Measurements from ENCODE around the gene CACNG7. TPM values are rescaled to one million over a fixed set of nuclear protein-coding genes. Genes with fewer than 3 reads are reported as not detected.
A peak's percentile ranks its signal among the peaks of the same experiment; 100 is the strongest.
"Not testable (repeated sequence)": the region's sequence is repeated elsewhere in the genome, so short reads cannot be mapped to it uniquely, and the experiment has no call there.

The CACNG7 gene
- total and polyA plus RNA-seq, 2 donors from 2014 or later: not detected

GRCh38 chr19:53868091-53868891, 40.8 kb upstream of the CACNG7 start:
- Histone ChIP-seq H3K9me3 (ENCODE audit: control insufficient read depth in 2 of 3, insufficient read depth in 1 of 3, low read length in 3 of 3) (no peaks in the 10 kb centered on the region), H3K4me1 (ENCODE audit: control insufficient read depth in 2 of 3, insufficient read depth in 2 of 3, low read depth in 1 of 3, low read length in 3 of 3) (peaks cover 0 to 4% (median 0%) of the 10 kb centered on the region in 3 donors), H3K9ac (ENCODE audit: low read length in 3 of 3) (peak overlapping the region; percentile 21 to 88 (median 60)), H3K27ac (ENCODE audit: low read depth in 2 of 2, low read length in 2 of 2) (peak overlapping the region; percentile 83 to 88), H3K4me3 (ENCODE audit: low read length in 3 of 3) (peak overlapping the region; percentile 69 to 76 (median 70)), H3K27me3 (ENCODE audit: control insufficient read depth, insufficient read depth, low read length) (no peaks in the 10 kb centered on the region), H3K36me3 (ENCODE audit: control insufficient read depth in 2 of 3, insufficient read depth in 3 of 3, low read length in 3 of 3) (no peaks in the 10 kb centered on the region)
- intact Hi-C loops (cut with DNase I): no loop called here
- peak; percentile 49 to 90 (median 75) for DNase-seq
- TF ChIP-seq, protein P1, sequence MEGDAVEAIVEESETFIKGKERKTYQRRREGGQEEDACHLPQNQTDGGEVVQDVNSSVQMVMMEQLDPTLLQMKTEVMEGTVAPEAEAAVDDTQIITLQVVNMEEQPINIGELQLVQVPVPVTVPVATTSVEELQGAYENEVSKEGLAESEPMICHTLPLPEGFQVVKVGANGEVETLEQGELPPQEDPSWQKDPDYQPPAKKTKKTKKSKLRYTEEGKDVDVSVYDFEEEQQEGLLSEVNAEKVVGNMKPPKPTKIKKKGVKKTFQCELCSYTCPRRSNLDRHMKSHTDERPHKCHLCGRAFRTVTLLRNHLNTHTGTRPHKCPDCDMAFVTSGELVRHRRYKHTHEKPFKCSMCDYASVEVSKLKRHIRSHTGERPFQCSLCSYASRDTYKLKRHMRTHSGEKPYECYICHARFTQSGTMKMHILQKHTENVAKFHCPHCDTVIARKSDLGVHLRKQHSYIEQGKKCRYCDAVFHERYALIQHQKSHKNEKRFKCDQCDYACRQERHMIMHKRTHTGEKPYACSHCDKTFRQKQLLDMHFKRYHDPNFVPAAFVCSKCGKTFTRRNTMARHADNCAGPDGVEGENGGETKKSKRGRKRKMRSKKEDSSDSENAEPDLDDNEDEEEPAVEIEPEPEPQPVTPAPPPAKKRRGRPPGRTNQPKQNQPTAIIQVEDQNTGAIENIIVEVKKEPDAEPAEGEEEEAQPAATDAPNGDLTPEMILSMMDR (IDR thresholded peaks at IDR 0.05; ENCODE audit: borderline replicate concordance, extremely low read depth, insufficient read depth): no peak
- no peak for FAIRE-seq

- Histone ChIP-seq H3K4me1 (ENCODE audit: control insufficient read depth in 2 of 3, insufficient read depth in 2 of 3, low read depth in 1 of 3, low read length in 3 of 3) (peaks cover 0 to 4% (median 0%) of the 10 kb centered on the region in 3 donors), H3K4me3 (ENCODE audit: low read length in 3 of 3) (peak overlapping the region; percentile 72 to 95 (median 76)), H3K9me3 (ENCODE audit: control insufficient read depth in 2 of 3, insufficient read depth in 1 of 3, low read length in 3 of 3) (no peaks in the 10 kb centered on the region), H3K9ac (ENCODE audit: low read length in 3 of 3) (peak overlapping the region; percentile 41 to 88 (median 76)), H3K27me3 (ENCODE audit: control insufficient read depth, insufficient read depth, low read length) (no peaks in the 10 kb centered on the region), H3K27ac (ENCODE audit: low read depth in 2 of 2, low read length in 2 of 2) (peak overlapping the region; percentile 83 to 88), H3K36me3 (ENCODE audit: control insufficient read depth in 2 of 3, insufficient read depth in 3 of 3, low read length in 3 of 3) (no peaks in the 10 kb centered on the region)
- DNase-seq (peak; percentile 91 to 97 (median 95)), FAIRE-seq (no peak)
- intact Hi-C loops (cut with DNase I): no loop called here
- TF ChIP-seq, protein P1 (IDR thresholded peaks at IDR 0.05; ENCODE audit: borderline replicate concordance, extremely low read depth, insufficient read depth): no peak
These were observed 39.9 kb upstream of the CACNG7 start for GRCh38 chr19:53868892-53869804.

- H3K27me3 ChIP-seq (ENCODE audit: control insufficient read depth, insufficient read depth, low read length); H3K36me3 ChIP-seq (ENCODE audit: control insufficient read depth in 2 of 3, insufficient read depth in 3 of 3, low read length in 3 of 3); FAIRE-seq; H3K4me1 ChIP-seq (ENCODE audit: control insufficient read depth in 2 of 3, insufficient read depth in 2 of 3, low read depth in 1 of 3, low read length in 3 of 3); DNase-seq; H3K9me3 ChIP-seq (ENCODE audit: control insufficient read depth in 2 of 3, insufficient read depth in 1 of 3, low read length in 3 of 3); intact Hi-C loops (cut with DNase I): not testable (repeated sequence)
- H3K4me3 ChIP-seq (ENCODE audit: low read length in 3 of 3): peak overlapping the region; percentile 72 to 95 (median 76)
- peak overlapping the region in 2 of 3 donors; percentile 76 to 88 for H3K9ac ChIP-seq (ENCODE audit: low read length in 3 of 3)
- H3K27ac ChIP-seq (ENCODE audit: low read depth in 2 of 2, low read length in 2 of 2): peak overlapping the region; percentile 80 to 83
These were observed 39.1 kb upstream of the CACNG7 start for GRCh38 chr19:53869805-53870484.
